BJ (cell line): Measurements from ENCODE around the gene DNM2. TPM values are rescaled to one million over a fixed set of nuclear protein-coding genes. Genes with fewer than 3 reads are reported as not detected.

ENCODE experiments used
- CTCF ChIA-PET: fragments of 350-600 bp; formaldehyde crosslinking; extraction: SDS; loops from one replicate; lab custom pipeline; 2021; ENCODE audit warnings: antibody characterized with exemption, inconsistent platforms; lab: Yijun Ruan, JAX
- POLR2A ChIA-PET: fragments of 300-600 bp; sonication (Branson Sonifier 250); formaldehyde crosslinking; extraction: SDS; loops from one replicate; lab custom pipeline; 2021; ENCODE audit warnings: antibody characterized with exemption; lab: Charles Lee
- DNase-seq: peaks from one replicate; pipeline ENCODE4 v3.0.0-alpha.2; 2011; ENCODE audit warnings: low read depth
- H3K27me3 ChIP-seq: 2 replicates; pipeline ENCODE4 v1.6.0; 2011; ENCODE audit warnings: low read length; ENCODE audit not compliant: control insufficient read depth, insufficient read depth
- H3K36me3 ChIP-seq: 2 replicates; pipeline ENCODE4 v1.5.1; 2011; ENCODE audit warnings: low read length; ENCODE audit not compliant: control insufficient read depth, insufficient read depth
- H3K4me3 ChIP-seq: 2 replicates; pipeline ENCODE4 v1.5.1; 2011; ENCODE audit warnings: low read depth, mild to moderate bottlenecking, control low read depth, low read length
- polyA plus RNA-seq: library from polyadenylated mRNA; depleted of rRNA; stranded (reverse); fragments of >200 nt; gene quantifications from 2 replicates; pipeline ENCODE4 v1.2.3, GENCODE V29; 2011
- TF ChIP-seq, protein P1 (sequence below): IDR thresholded peaks from 2 replicates; pipeline ENCODE4 v1.5.1; 2011; ENCODE audit warnings: low read depth, mild to moderate bottlenecking, control low read depth, inconsistent platforms, low read length, moderate library complexity; ENCODE audit not compliant: insufficient read depth

Gene DNM2
- polyA plus RNA-seq, 1 experiment: 64.2 TPM

DNA sequence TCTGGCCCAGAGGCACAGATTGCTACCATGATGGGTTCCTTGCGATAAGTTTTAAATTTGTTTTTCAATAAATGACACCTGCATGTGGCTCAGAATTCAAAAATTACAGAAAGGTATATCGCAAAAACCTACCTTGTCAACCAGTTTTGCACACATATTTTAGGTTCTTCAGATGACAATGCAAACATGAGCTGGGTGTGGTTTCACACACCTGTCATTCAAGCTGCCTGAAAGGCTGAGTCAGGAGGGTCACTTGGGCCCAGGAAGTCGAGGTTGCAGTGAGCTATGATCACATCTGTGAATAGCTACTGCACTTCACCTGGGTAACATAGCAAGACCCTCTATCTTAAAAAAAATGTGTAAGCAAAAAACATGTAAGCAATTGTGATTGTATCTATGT, 56.1 kb downstream of the DNM2 start:
- TF ChIP-seq, protein P1, sequence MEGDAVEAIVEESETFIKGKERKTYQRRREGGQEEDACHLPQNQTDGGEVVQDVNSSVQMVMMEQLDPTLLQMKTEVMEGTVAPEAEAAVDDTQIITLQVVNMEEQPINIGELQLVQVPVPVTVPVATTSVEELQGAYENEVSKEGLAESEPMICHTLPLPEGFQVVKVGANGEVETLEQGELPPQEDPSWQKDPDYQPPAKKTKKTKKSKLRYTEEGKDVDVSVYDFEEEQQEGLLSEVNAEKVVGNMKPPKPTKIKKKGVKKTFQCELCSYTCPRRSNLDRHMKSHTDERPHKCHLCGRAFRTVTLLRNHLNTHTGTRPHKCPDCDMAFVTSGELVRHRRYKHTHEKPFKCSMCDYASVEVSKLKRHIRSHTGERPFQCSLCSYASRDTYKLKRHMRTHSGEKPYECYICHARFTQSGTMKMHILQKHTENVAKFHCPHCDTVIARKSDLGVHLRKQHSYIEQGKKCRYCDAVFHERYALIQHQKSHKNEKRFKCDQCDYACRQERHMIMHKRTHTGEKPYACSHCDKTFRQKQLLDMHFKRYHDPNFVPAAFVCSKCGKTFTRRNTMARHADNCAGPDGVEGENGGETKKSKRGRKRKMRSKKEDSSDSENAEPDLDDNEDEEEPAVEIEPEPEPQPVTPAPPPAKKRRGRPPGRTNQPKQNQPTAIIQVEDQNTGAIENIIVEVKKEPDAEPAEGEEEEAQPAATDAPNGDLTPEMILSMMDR: no peak
- peaks cover 19% of the 10 kb centered on the region for H3K36me3 ChIP-seq
- DNase-seq: no peak
- POLR2A ChIA-PET: no interaction called here
- no peaks in the 10 kb centered on the region for H3K27me3 ChIP-seq
- CTCF ChIA-PET: interaction anchor here (1.0 to 2.4 kb wide), 2 partner anchors 22 to 56 kb away, joined by 3 to 11 read pairs; partner anchors contain the start of gene DNM2
- no peak overlapping the region for H3K4me3 ChIP-seq

- ChIA-PET POLR2A (no interaction called here), CTCF (interaction anchor here (0.6 to 2.4 kb wide), 3 partner anchors 57 to 223 kb away, joined by 3 to 11 read pairs (median 4); partner anchors contain the start of gene DNM2)
- peaks cover 19% of the 10 kb centered on the region for H3K36me3 ChIP-seq
- H3K27me3 ChIP-seq: no peaks in the 10 kb centered on the region
- no peak overlapping the region for H3K4me3 ChIP-seq
- DNase-seq: no peak
- TF ChIP-seq, protein P1: no peak
Observed at GRCh38 chr19:10774893-10775292, 57.0 kb downstream of the DNM2 start.

DNA sequence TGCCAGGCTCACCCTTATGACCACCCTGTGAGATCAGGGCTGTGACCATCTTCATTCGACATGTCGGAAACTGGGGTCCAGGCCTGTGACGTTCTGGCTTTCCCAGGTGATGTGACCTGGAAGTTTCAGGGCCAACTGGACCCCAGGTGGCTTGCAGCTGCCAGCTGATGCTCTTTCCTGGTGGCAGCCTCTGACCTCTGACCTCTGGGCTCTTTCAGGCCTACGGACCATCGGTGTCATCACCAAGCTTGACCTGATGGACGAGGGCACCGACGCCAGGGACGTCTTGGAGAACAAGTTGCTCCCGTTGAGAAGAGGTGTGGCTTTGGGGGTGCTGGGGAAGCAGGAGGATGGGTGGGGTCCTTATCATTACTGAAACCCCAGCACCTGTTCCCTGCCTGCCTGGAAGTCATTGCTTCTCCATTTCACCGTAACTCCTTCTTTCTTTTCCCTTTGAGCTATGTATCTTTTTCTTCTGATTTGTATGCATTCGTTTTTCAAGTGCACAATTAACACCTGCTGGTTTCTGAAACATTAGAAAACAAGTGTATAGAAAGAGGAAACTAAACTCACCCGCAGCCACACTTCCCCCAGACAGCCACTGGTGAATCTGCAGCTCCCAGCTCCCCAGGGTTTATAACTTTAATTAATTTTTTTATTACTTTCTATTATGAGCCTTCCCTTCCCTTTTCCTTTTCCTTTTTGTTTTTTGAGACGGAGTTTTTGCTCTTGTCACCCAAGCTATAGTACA, 59.2 kb downstream of the DNM2 start:
- Histone ChIP-seq H3K4me3 (no peak overlapping the region), H3K36me3 (peaks cover 26% of the 10 kb centered on the region), H3K27me3 (no peaks in the 10 kb centered on the region)
- CTCF ChIA-PET: interaction anchor here (1.1 to 1.5 kb wide), 2 partner anchors 15 to 60 kb away, joined by 3 read pairs; no protein-coding TSS in a partner anchor
- TF ChIP-seq, protein P1: no peak
- POLR2A ChIA-PET: no interaction called here
- DNase-seq: no peak

GRCh38 chr19:10780368-10780767, 62.5 kb downstream of the DNM2 start:
- TF ChIP-seq, protein P1: no peak
- POLR2A ChIA-PET: no interaction called here
- CTCF ChIA-PET: interaction anchor here (0.7 to 2.0 kb wide), 2 partner anchors 10 to 390 kb away, joined by 3 to 5 read pairs; no protein-coding TSS in a partner anchor
- peaks cover 42% of the 10 kb centered on the region for H3K36me3 ChIP-seq
- no peak overlapping the region for H3K4me3 ChIP-seq
- no peaks in the 10 kb centered on the region for H3K27me3 ChIP-seq
- DNase-seq: no peak

DNA sequence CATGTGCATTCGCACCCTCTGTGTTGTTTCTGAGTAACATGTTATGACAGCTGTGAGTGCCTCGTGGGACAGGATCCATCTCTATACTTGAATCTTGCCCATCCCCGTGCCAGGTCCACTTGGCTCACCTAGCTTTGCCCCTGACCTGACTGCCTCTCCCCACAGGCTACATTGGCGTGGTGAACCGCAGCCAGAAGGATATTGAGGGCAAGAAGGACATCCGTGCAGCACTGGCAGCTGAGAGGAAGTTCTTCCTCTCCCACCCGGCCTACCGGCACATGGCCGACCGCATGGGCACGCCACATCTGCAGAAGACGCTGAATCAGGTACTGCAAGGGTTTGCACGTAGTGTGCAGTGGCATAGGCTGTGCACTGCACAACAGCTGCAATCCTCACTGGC, 64.9 kb downstream of the DNM2 start:
- no peaks in the 10 kb centered on the region for H3K27me3 ChIP-seq
- POLR2A ChIA-PET: no interaction called here
- H3K4me3 ChIP-seq: no peak overlapping the region
- TF ChIP-seq, protein P1: no peak
- peaks cover 41% of the 10 kb centered on the region for H3K36me3 ChIP-seq
- DNase-seq: no peak
- CTCF ChIA-PET: interaction anchor here (0.9 kb wide), 1 partner anchor 12 kb away, joined by 3 read pairs; no protein-coding TSS in a partner anchor
